HG03045 (cell line): ENCODE data around the gene NPIPA8.
"Not testable (repeated sequence)": the region's sequence is repeated elsewhere in the genome, so short reads cannot be mapped to it uniquely, and the experiment has no call there.

ENCODE experiments used
- ATAC-seq: cut with Tn5 transposase; IDR thresholded peaks from one replicate; pipeline ENCODE4 v1.9.1; 2021; ENCODE audit warnings: mild to moderate bottlenecking, moderate library complexity; ENCODE audit not compliant: unreplicated experiment

NPIPA8 gene

DNA sequence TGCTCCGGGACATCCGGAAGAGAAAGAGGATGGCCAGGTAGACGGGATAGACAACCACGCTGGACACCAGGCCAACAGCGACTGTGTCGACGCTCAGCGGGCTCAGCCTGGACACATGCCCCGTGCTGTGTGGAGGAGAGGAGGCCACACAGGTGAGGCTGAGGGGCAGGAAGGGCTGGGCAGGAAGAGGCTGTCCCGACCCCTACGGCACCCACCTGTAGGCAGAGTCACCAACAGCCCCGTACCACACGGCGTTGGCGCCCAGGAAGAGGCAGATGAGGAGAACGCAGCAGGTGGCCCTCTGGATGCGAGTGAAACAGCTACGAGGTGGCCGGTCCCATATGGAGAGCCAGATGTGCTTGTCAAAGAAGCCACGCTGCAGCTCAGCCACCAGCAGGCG, at the start of gene NPIPA8:
NPIPA8 (minus strand) TSS at position 101 of the 400 bp plus-strand sequence. CDS start 4,074 bp downstream, outside the sequence.
- ATAC-seq, result not testable (repeated sequence)

DNA sequence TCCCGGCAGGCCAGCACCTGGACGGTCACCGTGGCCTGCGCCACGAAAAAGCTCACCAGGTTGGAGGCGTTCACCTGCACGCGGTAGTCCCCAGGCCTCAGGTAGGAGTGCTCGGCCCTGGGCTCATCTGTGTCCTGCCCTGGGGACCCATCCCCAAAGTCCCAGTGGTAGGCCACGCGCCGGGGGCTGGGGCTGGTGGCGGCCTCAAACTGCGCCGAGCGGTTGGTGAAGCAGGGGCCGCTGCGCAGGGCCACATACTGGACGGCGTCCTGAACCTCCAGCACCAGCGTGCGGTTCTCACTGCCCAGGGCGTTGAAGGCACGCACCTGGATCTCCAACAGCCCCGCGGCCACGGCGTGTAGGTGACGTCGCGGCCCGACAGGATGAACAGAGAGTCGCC, 48.7 kb upstream of the NPIPA8 start:
- ATAC-seq, result not testable (repeated sequence)

DNA sequence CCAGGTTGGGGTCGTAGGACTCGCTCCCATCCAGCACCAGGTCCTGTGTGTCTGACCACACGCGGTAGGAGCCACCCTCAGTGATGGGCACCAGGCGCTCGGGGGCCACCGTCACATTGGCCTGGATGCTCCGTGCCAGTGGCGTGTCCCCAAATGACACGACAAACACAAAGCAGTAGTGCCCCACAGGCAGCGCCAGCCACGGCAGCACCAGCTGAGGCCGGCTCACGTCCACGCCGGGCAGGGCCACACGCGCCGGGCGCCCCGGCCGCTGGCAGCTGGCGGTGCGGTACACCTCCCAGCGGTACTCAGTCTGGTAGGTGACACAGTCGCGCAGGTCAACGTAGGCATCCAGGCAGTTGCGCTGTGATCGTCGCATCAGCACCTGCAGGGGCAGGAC, 48.3 kb upstream of the NPIPA8 start:
- ATAC-seq, result not testable (repeated sequence)

DNA sequence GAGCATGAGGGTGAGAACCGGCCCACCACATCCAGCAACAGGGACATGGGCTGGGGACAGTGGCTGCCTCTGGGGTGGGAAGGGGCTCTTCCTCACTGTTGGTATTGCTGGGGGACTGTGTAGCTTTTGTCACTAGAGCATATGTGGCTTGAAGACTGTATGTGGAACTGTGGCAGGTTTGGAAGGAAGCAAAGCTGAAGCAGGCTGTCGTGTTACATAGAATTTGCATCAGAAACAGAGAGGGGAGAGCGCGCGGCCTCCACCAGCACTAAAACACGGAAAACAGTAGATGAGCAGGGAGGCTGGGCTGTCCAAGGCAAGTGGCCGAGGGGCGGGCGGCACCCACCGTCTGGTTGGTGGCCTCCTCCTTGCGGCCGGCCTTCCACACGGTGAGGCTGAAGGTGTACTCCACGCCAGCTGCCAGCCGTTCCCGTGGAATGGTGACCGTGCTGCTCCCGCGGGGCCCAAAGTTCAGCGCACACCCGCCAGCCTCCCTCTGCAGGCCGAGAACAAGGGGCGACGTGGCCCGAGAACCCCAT, 47.6 kb upstream of the NPIPA8 start:
- ATAC-seq, result not testable (repeated sequence)

DNA sequence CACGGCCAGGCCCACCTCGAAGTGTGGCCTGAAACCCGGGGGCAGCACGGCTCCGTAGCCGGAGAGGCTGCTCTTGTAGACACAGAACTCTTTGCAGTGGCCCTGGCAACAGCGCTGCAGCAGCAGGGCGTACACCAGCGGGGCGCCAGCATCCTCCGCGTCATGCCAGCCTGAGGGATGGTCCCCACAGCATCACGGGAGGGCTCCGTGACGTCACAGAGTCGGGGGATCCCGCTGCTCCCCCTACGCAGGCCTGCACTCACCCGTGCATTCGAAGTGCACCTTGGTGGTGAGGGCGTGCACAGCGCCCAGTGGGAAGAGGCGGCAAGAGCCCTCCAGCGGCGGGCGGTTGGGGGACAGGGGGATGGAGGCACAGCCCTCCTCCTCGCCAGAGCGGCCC, 46.2 kb upstream of the NPIPA8 start:
- not testable (repeated sequence) for ATAC-seq

DNA sequence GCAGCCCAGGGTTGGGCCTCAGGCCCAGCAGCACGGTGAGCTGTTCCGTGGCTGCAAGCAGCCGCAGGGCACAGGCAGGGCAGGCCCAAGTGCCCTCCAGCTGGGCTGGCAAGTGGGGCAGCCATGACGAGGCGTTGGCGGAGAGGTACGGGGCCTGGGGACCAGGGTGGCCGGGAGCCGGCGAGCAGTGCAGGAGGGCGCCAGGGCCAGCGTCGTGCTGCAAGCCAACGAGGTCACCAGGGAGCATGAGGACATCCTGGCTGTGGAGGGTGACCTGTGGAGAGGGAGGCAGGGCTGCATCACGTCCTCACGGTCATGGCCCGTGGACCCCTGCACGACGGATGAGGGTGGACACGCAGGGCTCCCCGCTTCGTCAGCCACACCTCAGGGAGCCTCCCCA, 11.2 kb upstream of the NPIPA8 start:
- not testable (repeated sequence) for ATAC-seq

DNA sequence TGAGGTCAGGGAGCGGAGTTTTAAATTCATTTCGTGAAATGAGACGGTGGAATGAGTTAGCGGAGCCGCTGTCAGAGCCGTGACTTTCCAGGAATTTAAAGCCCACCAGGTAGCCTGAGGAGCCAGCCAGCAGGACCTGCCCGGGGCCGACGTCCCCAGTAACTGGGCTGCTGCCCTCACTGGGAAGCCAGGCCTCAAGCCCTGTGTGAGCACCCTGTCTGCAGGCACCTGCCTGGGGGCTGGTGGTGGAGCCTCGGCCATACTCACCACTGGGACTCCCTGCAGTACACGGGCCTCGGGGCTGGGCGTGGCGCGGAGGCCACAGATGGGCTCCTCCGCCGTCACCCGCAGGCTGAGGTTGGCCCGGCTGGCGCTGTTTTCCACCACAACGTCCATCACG, 10.5 kb upstream of the NPIPA8 start:
- not testable (repeated sequence) for ATAC-seq

DNA sequence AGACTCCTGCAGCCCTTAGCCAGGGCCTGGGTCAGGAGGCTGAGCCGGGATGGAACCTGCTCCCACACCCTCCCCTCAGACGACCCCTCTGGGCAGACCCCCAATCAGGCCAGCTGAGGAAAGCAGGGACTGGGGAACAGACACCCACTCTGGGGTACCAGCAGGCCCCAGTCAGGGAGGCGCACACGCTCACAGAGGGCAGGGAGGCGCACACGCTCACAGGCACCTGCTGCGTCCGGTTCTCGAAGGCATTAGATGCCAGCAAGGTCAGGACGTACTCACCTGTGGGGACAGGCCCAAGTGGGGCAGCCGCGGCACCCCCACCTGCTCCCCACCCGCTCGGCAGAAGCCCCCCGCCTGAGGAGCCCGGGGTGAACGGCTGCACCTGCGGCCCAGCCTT, 8.1 kb upstream of the NPIPA8 start:
- not testable (repeated sequence) for ATAC-seq

DNA sequence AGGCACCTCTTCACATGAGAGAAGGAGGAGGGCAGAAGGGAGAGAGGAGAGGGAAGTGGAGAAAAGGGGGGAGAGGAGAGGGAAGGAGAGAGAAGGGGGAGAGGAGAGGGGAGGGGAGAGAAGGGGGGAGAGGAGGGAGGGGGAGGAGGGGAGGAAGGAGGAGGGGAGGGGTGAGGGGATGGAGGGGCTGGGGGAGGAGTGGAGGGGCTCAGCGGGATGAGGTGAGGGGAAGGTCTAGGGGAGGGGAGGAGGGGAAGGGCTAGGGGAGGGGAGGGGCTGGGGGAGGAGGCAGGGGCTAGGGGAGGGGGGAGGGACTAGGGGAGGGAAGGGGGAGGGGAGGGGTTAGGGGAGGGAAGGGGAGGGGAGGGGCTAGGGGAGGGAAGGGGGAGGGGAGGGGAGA, 5.5 kb upstream of the NPIPA8 start:
- not testable (repeated sequence) for ATAC-seq

DNA sequence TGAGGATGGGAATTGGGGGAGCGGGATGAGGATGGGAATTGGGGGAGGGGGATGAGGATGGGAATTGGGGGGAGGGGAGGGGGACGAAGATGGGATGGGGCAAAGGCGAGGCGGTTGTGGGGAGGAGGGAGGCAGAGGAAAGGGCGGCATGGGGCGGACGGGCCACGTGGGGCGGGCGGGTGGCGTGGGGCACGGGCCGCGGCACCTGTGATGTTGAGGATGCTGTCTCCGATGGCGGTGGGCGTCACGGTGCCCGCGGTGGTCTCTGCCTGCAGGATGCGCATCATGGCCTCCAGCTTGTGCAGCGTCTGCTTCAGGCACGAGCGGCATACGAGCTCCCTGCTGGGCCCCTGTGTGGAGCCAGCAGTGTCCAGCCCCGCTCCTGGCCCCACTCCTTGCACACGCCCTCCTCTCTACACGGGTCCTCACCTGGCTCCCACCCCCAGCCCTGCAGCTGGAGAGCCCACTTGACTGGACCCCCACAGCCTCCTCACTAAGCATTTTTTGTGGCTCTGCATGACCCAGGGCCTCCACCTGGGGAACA, 5.0 kb upstream of the NPIPA8 start:
- not testable (repeated sequence) for ATAC-seq

DNA sequence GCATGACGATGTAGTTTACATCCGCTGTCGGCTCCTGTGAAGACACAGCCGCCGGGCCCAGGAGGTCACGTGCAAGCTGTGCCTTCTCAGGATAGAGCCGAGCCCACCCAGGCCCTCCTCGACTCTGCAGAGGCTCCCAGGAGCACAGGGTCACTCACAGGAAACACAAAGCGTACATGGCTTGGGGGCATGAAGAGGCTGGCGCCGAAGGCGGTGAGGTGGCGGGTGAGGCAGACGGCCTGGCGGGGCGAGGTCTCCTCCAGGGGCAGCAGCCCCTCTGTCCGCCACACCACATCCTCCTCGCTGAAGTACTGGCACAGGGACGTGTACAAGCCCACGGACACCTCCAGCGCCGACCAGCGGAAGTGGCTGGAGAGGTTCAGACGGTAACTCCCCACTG, 2.7 kb upstream of the NPIPA8 start:
- ATAC-seq, result not testable (repeated sequence)

DNA sequence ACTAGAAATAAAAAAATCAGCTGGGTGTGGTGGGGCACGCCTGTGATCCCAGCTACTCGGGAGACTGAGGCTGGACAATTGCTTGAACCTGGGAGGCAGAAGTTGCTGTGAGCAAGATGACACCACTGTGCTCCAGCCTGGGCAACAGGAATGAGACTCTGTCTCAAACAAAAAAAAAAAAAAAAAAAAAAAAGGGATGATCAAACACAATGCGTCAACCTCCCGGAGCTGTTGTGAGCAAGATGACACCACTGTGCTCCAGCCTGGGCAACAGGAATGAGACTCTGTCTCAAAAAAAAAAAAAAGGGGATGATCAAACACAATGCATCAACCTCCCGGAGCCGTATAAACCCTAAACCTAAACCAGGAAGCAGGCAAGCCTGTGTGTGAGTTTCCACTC, 24.7 kb downstream of the NPIPA8 start:
- ATAC-seq, result not testable (repeated sequence)

DNA sequence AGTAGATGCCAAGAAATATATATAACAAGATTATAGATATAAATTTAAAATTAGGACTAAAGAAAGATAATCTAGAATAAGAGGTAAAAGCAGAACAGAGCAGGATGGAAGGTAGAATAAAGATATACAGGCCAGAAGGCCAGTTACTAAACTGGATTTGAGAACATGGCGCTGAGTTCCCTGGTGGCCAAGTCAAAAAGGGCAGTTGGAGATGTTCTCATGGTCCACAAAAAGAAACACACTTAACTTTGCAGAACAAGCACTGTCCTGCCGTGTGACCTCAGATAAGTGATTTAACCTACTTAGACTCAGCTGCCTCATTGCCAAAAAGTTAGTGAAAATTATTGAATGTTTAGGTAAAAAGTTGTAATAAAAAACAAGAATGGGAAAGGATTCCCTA, 27.4 kb downstream of the NPIPA8 start:
- ATAC-seq, result not testable (repeated sequence)

DNA sequence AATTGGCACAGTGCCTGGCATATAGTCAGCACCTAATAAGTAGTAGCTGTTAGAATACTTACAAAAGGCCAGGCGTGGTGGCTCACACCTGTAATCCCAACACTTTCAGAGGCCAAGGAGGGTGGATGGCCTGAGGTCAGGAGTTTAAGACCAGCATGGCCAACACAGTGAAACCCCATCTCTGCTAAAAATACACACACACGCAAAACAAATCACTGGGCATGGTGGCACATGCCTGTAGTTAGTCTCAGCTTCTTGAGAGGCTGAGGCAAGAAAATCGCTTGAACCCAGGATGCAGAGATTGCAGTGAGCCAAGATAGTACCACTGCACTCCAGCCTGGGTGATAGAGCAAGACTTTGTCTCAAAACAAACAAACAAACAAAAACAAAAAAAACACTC, 29.3 kb downstream of the NPIPA8 start:
- not testable (repeated sequence) for ATAC-seq

DNA sequence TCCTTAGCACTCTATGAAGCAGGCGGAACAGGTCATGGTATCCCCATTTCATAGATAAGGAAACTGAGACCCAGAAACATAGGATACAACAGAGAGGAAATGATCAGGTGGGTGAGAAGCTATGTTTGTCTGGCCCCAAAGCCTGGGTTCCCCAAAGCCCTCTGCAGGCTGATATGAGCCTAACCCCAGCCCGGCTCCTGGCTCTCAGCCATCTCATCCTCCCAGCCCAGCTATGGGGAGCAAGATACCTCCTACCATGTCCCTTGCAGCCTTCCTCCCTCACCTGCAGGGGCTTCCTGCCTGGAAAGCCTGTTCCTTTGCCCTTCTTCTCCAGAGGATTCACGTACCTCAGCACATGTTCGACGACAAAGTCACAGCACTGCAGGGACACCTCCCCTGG, 30.5 kb downstream of the NPIPA8 start:
- not testable (repeated sequence) for ATAC-seq

DNA sequence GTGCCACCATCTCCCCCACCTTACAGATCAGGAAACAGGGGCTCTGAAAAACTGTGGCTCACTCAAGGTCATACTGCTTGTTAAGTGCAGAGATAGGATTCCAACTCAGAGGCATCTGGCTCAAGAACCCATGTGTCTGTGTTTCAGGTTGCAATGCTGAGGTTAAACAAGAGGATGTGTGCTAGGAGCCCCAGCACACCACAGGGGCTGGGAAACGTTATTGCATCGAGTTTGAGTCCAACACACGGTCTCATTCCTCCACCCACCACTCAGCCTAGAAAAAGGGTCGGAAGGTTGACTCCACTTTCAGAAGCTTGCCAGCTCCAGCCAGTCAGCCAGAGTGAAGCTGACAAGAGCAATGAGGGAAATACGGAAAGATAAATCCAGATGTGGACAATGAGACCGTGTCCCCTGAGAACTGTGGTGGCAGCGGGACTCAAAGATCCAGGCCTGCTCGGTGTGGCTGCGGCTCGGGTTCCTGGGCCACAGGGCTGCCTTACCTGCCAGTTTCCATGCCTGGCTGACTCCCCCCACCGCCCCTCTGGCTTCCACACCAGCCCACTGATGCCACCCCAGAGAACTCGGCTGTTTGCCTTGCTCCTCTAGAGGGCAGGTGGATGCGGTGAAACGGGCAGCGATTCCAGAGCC, 33.4 kb downstream of the NPIPA8 start:
- ATAC-seq, result not testable (repeated sequence)

DNA sequence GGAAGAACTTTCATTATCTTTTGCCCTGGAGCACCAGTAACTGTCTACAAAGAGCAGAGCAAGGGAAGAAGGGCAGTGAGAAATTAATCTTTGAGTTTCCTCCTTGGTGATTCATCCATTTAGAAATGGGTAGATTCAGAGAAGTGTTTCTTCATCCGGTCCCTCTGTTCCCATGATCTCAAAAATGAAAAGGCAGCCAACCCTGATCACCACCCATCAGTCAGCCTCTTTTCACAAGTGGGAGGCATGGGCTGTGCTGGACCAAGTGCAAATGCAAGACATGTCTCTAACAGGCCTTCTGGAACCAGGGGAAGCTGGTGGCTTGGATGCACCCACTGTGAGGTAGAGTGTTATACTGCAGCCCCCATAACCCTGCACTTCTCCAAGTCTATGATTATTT, 38.8 kb downstream of the NPIPA8 start:
- ATAC-seq, result not testable (repeated sequence)

DNA sequence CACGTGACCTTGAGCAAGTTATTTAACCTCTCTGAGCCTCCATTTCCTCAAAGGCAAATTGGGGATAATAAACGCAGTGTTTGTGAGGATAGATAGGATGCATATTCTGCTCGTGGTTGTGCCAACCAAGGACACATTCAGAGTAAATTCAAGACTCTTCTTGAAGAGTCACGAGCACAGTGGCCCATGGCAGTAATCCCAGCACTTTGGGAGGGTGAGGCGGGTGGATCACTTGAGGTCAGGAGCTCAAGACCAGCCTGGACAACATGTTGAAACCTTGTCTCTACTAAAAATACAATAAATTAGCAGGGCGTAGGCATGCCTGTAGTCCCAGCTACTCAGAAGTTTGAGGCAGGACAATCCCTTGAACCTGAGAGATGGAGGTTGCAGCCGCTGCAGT, 39.6 kb downstream of the NPIPA8 start:
- ATAC-seq, result not testable (repeated sequence)

DNA sequence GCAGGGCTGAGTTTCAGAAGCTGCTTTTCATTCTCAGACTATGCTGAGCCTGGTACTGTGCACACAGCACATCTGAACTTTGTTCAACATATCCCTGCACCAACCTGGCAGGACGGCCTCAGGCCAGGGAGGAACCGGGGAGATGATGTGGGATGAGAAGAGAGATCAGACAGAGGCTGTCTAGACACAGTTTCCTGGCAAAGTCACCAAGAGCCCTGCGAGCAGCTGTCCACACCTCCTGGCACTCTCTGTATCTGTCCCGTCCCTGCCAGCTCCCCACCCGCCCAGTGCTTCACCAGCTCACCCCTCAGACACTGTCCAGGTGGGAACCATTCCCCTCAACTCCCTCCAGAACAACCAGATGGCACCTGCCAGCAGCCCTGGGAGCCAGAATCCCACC, 42.2 kb downstream of the NPIPA8 start:
- ATAC-seq, result not testable (repeated sequence)

DNA sequence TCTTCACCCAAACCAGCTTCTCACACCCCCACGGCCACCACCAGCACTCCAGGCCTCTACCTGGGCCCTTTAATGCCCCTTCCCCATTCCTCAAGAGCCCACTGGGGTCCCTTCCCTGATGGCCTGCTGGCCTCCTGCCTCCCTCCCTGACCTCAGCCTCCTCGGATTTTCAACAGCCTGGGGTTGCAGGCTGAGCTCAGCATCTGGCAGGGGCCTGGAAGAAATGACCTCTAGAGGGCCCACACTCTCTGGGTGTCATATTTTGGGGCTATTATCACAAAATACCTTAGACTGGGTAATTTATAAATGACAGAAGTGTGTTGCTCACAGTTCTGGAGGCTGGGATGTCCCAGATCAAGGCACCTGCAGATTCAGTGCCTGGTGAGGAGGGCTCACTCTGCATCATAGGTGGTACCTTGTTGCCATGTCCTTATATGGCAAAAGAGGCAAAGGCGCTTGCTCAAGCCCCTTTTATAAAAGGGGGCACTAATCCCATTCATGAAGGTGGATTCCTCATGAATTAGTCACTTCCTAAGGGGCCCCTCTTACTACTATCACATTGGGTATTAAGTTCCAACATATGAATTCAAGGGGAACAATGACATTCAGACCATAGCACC, 43.1 kb downstream of the NPIPA8 start:
- not testable (repeated sequence) for ATAC-seq

DNA sequence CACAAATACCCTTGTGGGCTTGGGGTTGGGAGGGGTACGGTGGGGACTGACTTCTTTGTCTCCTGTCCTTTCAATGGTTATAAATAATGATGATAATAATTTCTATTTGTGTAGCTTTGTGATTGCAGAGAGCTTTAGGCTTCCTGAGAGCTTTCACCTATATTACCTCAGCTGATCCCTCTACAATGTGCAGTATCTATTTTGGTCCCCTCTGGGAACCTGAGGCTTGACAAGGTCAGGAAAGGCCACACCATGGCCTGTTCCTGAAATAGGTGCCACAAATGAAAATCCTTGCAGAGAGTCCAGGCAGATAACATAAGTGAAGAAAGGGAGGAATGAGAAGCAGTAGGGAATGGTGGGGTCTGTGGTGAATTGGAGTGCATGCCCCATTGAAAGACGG, 45.6 kb downstream of the NPIPA8 start:
- ATAC-seq, result not testable (repeated sequence)

DNA sequence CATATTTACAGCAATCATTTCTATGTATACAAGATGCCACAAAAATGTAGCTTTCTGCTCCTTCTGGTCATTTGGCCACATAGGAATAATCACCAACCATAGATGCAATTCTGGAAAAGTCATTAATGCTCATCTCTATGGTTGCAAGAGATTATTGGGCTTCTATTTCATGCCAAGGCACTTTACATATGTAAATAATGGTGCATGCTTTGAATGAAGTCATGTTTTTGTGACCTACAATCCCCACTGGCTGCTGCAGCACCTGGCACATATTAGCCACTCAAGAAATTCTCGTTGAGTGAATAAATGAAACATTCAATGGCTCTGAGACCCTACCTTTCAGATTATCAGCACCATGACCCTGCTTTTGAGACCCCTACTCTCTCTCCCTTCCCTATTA, 50.2 kb downstream of the NPIPA8 start:
- not testable (repeated sequence) for ATAC-seq
